Muscle of arm (tissue), 14 donors: ENCODE measurements around the gene CIPC. TPM values are rescaled to one million over a fixed set of nuclear protein-coding genes. Genes with fewer than 3 reads are reported as not detected.

Source experiments
- DNase-seq: peaks from one replicate; pipeline ENCODE4 v3.0.0-alpha.2; 2013
- long read RNA-seq, 11 donors: transcript quantifications; one replicate each; lab custom pipeline, GENCODE V29; 2026
- polyA plus RNA-seq, 12 donors: library from polyadenylated mRNA; unstranded; fragments of 120-200 nt; gene quantifications; one replicate each; pipeline ENCODE4 v1.2.1, GENCODE V29; 2013; ENCODE audit not compliant: insufficient read length in 12 of 12

CIPC gene, protein sequence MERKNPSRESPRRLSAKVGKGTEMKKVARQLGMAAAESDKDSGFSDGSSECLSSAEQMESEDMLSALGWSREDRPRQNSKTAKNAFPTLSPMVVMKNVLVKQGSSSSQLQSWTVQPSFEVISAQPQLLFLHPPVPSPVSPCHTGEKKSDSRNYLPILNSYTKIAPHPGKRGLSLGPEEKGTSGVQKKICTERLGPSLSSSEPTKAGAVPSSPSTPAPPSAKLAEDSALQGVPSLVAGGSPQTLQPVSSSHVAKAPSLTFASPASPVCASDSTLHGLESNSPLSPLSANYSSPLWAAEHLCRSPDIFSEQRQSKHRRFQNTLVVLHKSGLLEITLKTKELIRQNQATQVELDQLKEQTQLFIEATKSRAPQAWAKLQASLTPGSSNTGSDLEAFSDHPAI
- polyA plus RNA-seq, result 10 to 100 TPM in 11 of 12 donors, not detected in 1; 14.2 to 31.8 (median 24.7) TPM
- long read RNA-seq, donor 1, full-length matches to known transcripts, result 7 of 7 reads
- long read RNA-seq, donor 1, partial matches to known transcripts, result 0 of 7 reads
- long read RNA-seq, donor 1, other reads (novel, unspliced or antisense), result 0 of 7 reads
- long read RNA-seq, donor 2, full-length matches to known transcripts, result 13 of 13 reads
- long read RNA-seq, donor 2, partial matches to known transcripts, result 0 of 13 reads
- long read RNA-seq, donor 2, other reads (novel, unspliced or antisense), result 0 of 13 reads
- long read RNA-seq, donor 3, full-length matches to known transcripts, result 3 of 3 reads
- long read RNA-seq, donor 3, partial matches to known transcripts, result 0 of 3 reads
- long read RNA-seq, donor 3, other reads (novel, unspliced or antisense), result 0 of 3 reads
- long read RNA-seq, donor 4, full-length matches to known transcripts, result 3 of 3 reads
- long read RNA-seq, donor 4, partial matches to known transcripts, result 0 of 3 reads
- long read RNA-seq, donor 4, other reads (novel, unspliced or antisense), result 0 of 3 reads
- long read RNA-seq, donor 5, full-length matches to known transcripts, result 12 of 12 reads
- long read RNA-seq, donor 5, partial matches to known transcripts, result 0 of 12 reads
- long read RNA-seq, donor 5, other reads (novel, unspliced or antisense), result 0 of 12 reads
- long read RNA-seq, donor 6, full-length matches to known transcripts, result 1 of 1 reads
- long read RNA-seq, donor 6, partial matches to known transcripts, result 0 of 1 reads
- long read RNA-seq, donor 6, other reads (novel, unspliced or antisense), result 0 of 1 reads
- long read RNA-seq, donor 7, full-length matches to known transcripts, result 5 of 5 reads
- long read RNA-seq, donor 7, partial matches to known transcripts, result 0 of 5 reads
- long read RNA-seq, donor 7, other reads (novel, unspliced or antisense), result 0 of 5 reads
- long read RNA-seq, donor 8, full-length matches to known transcripts, result 9 of 16 reads
- long read RNA-seq, donor 8, partial matches to known transcripts, result 7 of 16 reads
- long read RNA-seq, donor 8, other reads (novel, unspliced or antisense), result 0 of 16 reads
- long read RNA-seq, donor 9, full-length matches to known transcripts, result 3 of 3 reads
- long read RNA-seq, donor 9, partial matches to known transcripts, result 0 of 3 reads
- long read RNA-seq, donor 9, other reads (novel, unspliced or antisense), result 0 of 3 reads
- long read RNA-seq, donor 10, full-length matches to known transcripts, result 10 of 10 reads
- long read RNA-seq, donor 10, partial matches to known transcripts, result 0 of 10 reads
- long read RNA-seq, donor 10, other reads (novel, unspliced or antisense), result 0 of 10 reads
- long read RNA-seq, donor 11, full-length matches to known transcripts, result 7 of 7 reads
- long read RNA-seq, donor 11, partial matches to known transcripts, result 0 of 7 reads
- long read RNA-seq, donor 11, other reads (novel, unspliced or antisense), result 0 of 7 reads

- DNase-seq, result peak; percentile 99
These were observed at the start of gene CIPC for GRCh38 chr14:77097700-77098528. Gene CIPC (plus strand): TSS chr14:77098258. CDS start chr14:77105709, 7,451 bp downstream.

GRCh38 chr14:77051116-77051515 lies 46.9 kb upstream of the CIPC start:
- DNase-seq, result peak; percentile 45

DNA sequence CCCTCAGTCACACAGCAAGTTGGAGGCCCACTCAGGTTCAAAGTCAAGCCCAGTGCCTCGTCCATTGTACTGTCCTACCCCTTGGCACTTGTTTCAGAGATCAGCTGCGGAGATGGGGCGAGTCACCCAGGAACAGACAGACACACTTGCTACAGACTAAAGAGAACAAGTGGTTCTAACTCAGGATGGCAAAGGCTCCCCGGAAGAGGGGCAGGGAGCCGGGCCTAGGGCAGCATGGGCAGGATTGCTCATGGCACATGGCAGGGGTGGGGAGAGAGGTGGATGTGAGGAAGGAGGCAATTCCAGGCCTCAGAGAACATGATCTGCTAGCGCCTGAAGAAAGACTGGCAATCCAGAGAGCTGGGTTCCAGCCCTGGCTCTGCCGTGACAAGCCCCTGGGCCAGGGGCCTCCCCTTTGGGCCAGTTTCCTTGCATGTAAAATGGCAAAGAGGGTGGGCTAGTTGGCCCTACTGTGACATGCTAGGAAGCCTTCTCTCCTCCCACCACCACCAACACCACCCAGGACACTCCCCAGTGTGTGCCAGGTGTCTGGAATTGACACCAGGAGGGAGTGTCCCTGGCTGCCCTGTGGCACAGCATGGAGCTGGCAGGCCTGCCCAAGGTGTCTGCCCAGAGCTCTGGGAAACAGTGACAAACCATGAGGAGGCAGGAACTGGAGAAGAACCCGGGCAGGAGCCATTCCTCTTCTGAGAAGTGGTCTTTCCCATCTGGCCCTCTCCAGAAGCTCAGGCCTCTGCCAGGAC lies 45.6 kb upstream of the CIPC start:
- no peak for DNase-seq

DNA sequence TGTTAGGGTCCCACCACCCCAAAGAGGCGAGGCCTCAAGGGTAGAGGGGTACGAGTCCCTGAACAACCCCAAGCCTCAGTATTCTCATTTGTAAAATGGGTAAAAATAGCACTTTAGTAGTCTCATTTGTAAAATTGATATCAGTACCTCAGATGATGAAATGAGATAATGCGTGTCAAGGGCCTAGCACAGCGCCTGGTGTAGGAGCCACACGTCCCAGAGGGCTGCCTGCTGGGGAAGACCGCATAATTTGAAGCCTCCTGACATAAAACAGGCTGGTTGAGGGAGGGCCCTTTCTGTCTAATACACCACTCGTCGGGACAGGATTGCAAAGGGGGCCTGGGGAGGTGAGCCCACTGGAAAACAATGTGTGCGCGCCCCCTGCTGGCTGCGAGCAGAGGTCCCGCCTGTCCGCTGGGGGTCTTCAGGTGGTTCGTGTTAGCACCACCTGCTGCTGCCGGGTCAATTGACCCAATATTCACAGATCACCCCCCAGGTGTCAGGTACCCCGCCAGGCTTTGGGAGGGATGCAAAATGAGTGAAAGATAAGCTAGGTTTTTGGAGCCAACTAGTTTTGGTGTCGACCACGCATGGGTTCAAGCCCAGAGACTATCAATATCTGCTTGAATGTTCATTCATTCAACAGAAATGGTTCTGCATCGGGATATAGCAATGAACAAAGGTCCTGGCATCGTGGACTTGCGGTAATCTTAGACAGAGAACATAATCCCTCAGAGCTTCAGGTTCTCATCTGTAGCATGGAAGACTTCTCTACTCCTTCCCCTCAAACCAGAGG lies 44.8 kb upstream of the CIPC start:
- no peak for DNase-seq

DNA sequence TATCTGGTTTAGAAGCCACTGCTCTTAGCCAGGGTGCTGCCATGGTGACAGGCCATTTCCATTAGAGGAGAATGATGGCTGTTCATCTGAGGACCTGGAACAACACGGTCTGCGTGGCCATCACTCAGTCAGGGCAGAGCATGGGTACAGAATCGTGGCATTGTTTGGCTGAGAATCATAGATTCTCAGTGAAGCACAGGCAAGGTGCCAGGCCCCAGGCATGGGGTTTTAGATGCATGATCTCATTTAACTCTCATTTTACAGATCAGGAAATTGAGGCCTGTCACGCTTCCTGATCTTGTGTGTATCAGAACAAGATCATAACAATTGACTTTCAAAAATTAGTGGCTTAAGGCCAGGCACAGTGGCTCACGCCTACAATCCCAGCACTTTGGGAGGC lies 42.8 kb upstream of the CIPC start:
- DNase-seq, result no peak

- DNase-seq, result no peak
These were observed 42.1 kb upstream of the CIPC start for GRCh38 chr14:77055981-77056380.

- no peak for DNase-seq
These were observed 39.9 kb upstream of the CIPC start for GRCh38 chr14:77058117-77058516.

DNA sequence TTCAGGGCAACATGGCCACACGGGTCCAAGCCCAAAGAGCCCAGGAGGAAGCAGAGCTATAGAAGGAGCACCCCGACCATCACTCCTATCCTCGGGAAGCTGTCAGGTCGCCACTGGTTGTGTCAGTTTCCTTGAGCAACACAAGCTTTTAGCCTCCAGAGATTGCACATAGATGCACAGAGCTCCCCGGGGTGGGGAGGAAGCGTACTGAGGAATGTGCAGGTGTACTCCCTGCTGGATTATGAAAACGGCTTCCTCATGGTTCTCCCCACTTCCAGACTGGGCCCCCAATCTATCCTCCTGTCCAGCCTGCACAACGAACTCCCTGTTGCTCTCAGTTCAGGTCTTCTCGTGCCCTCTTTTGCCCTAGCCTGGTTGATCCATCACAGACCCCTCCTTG lies 39.3 kb upstream of the CIPC start:
- no peak for DNase-seq

DNA sequence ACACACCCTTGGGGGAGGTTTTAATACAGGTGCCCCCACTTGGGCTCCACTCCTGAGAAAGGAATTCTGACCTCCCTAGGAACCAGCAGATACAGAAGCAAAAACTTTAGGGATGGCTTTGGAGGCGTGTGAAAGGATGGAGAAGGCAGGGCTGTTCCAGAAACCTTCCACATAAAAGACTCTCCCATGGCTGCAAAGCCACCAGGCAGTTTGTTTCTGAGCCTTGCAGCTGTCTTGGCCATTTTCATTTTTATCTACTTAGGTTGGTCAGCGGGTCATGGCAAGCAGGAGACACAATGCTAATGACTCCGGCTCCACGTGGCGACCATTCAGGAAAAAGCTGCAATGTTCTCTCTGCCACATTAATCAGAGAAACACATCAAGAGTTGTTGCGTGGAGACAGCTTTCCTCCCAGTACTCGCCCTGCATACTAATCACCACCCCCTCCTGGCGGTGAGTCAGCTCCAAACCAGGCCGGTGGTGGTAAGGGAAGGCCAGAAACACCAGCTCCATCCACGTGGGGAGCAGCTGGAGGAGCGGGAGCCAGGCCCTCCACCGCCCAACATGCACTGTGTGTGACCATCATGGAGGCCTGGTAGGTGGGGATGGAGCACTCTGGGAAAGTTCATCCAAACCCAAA lies 38.7 kb upstream of the CIPC start:
- no peak for DNase-seq

GRCh38 chr14:77061630-77062257 lies 36.3 kb upstream of the CIPC start:
- DNase-seq, result no peak

- no peak for DNase-seq
These were observed 35.8 kb upstream of the CIPC start for GRCh38 chr14:77062261-77062660.

- DNase-seq, result peak; percentile 45
These were observed 34.4 kb upstream of the CIPC start for GRCh38 chr14:77063571-77064171.

DNA sequence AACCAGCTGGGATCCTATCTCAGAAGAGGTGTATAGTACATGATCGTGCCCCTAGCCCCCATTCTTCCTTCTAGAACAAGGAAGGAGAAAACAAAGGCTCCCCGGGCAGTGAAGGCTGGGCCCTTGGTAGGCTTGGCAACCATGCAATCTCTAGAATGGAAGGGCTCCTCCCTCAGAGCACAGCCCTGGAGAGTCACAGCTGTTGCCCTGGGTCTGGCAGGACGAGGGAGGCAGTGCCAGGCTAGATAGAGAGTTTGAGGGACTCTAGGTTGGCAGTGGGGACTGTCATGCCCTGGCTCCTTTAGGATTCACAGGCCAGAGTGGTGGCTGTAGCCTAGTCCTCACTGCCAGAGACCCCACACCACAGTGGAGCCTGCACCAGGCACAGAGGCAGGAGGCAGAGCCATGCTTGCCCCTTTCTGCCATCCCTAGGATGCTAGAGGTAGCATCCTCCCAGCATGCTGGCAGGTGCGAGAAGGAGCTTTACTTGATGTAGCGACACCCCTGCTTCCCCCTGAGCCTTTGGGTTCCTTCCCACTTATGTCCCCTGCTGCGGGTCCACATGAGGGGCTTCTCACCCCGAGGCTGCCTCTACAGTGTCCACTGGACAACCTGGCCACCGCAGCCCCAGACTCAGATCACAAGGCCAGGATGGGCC lies 33.4 kb upstream of the CIPC start:
- no peak for DNase-seq

GRCh38 chr14:77065851-77066577 lies 32.0 kb upstream of the CIPC start:
- no peak for DNase-seq

DNA sequence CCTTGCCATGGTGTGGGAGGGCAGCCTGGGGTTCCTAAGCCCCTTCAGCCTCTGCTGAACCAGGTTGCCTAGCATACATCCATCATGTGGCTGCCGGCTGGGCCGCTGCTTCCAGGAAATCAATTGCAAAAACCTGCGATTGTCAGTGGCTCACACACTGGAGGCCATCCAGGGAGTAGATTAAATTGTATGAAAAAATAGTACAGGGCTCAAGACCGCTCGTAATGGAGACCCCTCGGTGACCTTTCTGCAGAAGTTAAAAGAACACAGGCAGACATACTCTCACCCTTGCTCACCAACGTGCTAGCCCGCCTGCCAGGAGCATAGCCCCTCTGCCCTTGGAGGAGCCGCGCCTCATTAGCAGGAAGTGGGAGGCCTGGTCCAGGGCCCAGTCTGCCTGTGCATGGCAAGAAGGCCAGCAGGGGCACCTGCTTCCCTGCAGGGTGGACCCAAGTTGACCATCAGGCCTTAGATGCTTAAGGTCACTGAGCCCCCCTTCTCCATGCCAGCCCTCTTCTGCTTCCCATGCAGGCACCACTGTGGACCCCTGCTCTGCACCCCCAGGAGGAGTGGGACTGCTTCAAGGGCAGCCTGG lies 31.4 kb upstream of the CIPC start:
- DNase-seq, result no peak
